Measurements from ENCODE around the gene MMAA.
"Not testable (repeated sequence)": the region's sequence is repeated elsewhere in the genome, so short reads cannot be mapped to it uniquely, and the experiment has no call there.

Gene MMAA

DNA sequence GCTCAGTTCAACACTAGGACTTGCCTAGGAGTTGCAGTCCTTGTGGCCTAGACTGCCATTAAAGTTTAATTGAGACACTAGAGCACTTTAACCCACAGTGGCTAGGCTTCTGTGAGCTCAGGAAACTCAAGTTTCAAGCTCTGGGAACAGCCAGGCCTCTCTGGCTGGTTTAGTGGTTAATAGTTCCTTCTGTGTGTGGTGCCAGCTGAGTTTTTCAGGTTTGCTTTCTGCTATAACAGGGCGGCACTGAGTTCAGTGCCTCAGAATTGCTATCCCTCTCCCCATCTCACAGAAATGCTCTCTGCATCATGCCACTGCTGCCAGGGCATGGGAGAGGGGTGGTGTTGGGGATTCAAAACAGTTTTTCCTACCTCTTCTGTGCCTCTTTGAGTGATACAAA is 15.9 kb downstream of the MMAA start:
- DNase-seq (ENCODE audit: low spot score): no peak

- no peak for DNase-seq (ENCODE audit: low spot score)
These were observed 16.4 kb downstream of the MMAA start for GRCh38 chr4:145635630-145636029.

GRCh38 chr4:145639186-145639698 is 20.1 kb downstream of the MMAA start:
- no peak for DNase-seq (ENCODE audit: low spot score)

GRCh38 chr4:145640236-145640635 is 21.1 kb downstream of the MMAA start:
- DNase-seq (ENCODE audit: low spot score): not testable (repeated sequence)

DNA sequence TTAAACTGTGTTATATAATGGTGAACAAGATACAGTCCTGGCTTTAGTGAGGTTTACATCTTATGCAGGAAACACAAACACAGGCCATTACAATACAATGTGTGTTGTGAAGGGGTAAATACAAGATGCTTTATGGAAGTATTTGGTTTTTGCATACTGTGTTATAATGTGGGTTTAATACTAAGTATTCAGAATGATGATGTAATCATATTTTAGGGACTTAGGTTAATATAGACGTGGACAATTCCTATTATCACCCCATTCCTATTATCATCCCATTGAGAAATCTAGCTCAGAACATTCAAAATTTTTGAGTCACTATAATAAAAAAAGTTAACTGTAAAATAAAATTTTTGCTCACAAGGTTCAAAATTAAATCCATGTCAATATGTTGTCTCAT is 24.1 kb downstream of the MMAA start:
- no peak for DNase-seq (ENCODE audit: low spot score)

- no peak for DNase-seq (ENCODE audit: low spot score)
These were observed 25.5 kb downstream of the MMAA start for GRCh38 chr4:145644699-145645098.

DNA sequence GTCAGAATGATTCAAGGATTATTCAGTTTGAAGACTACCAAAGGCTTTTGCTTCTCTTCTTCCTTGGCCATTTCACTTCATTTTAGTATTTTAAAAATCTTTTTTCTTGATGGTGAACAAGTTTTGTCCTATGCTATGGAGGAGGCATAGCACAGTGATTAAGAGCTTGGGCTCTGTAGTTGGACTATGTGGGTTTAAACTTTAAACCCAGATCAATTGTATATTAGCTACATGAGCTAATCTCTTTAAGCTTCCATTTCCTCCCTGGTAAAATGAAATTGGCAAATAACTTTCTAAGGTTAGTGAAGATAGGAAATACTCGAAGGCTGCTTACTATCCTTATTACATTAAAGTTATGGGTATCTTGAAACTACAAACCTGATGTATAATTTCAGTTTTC is 37.0 kb downstream of the MMAA start:
- no peak for DNase-seq (ENCODE audit: low spot score)

DNA sequence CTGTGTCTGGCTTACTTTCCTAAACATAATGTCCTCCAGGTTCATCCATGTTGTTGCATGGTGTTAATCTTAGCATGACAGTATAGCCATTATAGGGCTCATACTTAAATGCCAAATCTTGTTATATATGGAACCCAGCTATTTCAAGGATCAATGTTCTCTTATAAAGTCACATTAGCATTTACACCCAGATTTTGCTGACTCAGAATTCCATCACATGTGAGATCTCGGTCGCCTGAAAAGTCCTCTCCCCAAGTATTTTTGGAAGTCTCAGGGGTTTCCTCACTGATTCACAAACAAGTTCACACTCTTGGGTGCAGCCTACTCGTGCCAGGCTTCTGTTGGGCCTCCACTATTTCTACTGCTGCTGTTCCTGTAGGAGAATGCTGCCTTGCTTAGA is 40.9 kb downstream of the MMAA start:
- no peak for DNase-seq (ENCODE audit: low spot score)

DNA sequence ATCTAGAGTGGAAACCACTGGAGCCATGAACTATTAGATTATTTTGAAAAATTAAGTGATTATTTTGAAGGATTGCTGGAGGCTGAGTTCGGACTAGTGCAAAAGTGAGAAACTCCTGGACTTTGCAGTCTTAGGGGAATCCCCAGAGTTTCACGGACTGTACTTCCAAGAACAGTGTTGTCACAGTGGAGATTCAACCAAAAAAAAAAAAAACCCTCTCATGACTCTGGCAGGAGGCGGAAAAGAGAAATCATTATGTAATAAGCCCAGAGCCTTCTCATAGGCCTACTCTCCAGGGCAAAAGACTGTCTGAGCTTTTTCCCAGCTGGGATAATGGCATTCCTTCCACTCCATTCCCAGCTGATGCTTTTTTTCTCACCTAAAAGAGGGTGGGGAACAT is 44.0 kb downstream of the MMAA start:
- no peak for DNase-seq (ENCODE audit: low spot score)

DNA sequence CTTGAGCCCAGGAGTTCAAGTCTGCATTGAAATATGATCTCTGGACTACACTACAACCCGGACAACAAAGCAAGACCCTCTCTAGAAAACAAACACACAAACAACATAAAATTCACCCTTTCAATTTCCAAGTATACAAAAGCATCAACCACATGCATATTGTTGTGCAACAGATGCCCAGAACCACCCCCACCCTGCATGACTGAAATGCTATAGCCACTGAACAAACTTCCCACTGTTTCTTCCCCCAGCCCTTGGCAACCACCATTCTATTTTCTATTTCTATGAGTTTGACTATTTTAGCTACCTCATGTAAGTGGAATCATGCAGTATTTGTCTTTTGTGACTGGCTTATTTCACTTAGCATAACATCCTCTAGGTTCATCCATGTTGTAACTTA is 46.6 kb downstream of the MMAA start:
- DNase-seq (ENCODE audit: low spot score): no peak

DNA sequence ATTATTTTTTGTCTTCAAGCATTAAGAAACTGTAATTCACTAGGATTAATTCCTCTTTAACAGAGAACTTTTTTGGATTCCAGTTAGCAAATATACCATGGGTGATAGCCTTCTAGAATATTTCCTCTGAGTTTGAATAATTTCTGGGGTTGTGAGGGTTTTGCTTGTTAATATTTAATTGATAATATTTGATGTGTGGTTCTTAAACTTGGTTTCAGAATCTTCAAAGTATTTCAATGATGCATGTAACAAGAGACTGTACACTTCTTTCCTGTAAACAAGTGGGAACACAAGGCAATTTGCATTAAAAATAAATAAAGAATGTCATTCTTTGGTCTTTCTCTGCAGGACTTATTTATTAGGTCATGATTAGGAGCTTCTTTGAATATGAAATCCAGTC is 51.2 kb downstream of the MMAA start:
- no peak for DNase-seq (ENCODE audit: low spot score)

DNA sequence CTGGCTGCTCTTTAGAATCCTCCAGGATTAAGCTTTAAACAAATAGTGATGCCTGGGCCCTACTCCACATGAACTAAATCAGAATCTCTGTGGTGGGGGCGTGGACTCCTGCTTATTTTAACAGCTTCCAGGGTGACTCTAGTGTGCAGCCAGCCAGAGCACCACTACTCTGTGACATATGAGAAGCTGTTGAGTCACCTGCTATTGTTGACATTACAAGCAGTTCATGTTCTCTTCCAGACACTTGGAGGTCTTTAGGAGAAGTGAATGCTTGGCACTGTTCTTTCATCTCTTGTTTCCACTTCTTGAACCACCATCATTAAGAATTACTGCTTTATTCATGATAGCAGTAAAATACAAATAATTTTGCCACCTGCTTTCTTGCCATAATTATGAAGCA is 60.3 kb downstream of the MMAA start:
- DNase-seq (ENCODE audit: low spot score): no peak

DNA sequence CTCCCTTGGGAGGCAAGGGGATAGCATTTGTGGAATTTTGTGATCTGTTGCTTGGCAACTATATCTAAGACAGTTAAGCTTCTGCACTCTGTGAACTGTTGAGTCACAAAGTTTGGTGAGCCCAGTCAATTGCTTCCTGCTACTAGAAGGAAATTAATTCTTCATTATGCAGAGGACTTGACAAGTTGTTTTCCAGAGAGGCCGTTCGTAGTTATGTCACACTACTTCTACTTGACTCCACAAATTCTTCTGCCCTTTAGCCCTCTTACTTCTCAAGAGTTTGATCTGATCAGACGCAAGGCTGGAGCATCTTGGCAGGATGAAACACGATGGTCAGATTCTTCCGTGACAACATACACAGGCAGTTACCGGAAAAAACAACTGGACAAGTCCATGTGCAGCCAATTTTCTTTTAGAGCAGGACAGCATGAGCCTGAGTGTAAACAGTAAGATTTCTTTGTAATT is 60.8 kb downstream of the MMAA start, which contains the start of gene C4orf51:
TSS of gene C4orf51 (plus strand) at position 156 of the 465 bp plus-strand sequence. CDS start at position 214, 58 bp downstream.
- no peak for DNase-seq (ENCODE audit: low spot score)

- DNase-seq (ENCODE audit: low spot score): no peak
These were observed 61.7 kb downstream of the MMAA start for GRCh38 chr4:145680902-145681301.

DNA sequence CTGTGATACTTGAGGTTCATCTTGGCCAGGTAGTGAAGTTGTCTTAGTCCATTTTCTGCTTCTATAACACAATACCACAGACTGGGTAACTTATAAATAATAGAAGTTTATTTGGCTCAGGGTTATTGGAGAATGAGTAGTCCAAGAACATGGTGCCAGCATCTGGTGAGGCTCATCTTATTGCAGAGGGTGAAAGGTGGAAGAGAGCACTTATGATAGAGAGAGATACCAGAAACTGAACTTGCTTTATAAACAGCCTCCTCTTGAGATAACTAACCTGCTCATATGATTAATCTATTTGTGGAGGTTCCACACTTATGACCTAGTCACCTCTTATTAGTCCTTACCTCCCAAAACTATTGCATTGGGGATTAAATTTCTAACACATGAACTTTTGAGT is 62.3 kb downstream of the MMAA start:
- DNase-seq (ENCODE audit: low spot score): no peak

DNA sequence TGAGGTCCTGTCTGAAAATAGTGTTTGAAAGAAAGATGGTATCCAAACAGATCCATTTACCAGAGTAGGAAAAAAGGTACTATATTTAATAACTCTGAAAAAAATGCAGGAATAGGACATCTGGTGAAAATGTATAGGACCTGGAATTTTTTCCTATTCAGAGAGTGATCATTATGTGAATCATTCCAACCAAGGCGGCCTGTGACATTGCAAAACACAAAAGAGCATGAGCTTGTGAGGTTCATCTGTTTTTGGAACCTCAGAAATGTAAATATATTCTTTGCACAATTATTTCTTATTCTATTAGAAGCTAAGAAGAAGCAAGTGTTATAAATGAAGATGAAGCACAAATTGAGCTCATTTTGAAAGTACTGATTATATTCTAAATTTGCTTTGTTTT is 62.8 kb downstream of the MMAA start:
- no peak for DNase-seq (ENCODE audit: low spot score)

- DNase-seq (ENCODE audit: low spot score): no peak
These were observed 67.8 kb downstream of the MMAA start for GRCh38 chr4:145686991-145687390.

DNA sequence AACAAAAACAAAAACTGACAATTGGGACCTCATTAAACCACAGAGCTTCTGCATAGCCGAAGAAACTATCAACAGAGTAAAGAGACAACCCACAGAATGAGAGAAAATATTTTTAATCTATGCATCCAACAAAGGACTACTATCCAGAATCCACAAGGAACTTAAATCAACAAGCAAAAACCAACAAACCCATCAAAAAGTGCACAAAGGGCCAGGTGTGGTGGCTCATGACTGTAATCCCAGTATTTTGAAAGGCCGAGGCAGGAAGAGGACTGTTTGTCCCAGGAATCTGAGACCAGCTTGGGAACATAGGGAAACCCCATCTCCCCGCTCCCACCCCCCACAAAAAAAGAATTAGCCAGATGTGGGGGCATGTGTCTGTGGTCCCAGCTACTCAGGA is 71.4 kb downstream of the MMAA start:
- DNase-seq (ENCODE audit: low spot score): no peak

GRCh38 chr4:145691416-145691815 is 72.2 kb downstream of the MMAA start:
- not testable (repeated sequence) for DNase-seq (ENCODE audit: low spot score)

GRCh38 chr4:145694929-145695328 is 75.7 kb downstream of the MMAA start:
- DNase-seq (ENCODE audit: low spot score): no peak

DNA sequence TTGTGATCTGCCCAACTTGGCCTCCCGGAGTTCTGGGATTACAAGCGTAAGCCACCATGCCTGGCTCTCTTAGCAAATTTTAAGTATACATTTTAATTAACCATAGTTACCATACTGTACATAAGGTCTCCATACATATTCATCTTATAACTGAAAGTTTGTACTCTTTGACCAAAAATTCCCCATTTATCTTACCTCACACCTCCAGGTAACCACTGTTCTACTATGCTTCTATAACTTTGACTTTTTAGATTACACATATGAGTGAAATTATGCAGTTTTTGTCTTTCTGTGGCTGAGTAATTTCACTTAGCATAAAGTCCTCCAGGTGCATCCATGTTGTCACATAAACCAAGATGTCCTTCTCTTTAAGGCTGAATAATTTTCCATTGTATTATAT is 78.1 kb downstream of the MMAA start:
- DNase-seq (ENCODE audit: low spot score): no peak

DNA sequence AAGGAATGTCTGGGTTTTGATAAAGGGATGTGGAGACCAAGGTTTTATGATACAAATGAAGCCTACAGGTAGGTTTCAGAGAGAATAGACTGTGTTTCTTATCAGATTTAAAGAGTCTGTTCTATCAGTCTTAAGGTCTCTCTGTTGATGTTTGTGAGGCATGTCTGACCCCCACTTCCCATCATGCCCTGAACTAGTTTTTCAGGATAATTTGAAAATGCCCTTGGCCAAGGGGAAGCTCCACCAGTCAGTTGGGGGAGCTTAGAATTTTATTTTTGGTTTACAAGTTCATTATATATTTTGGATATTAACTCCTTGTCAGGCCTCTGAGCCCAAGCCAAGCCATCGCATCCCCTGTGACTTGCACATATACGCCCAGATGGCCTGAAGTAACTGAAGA is 79.3 kb downstream of the MMAA start:
- no peak for DNase-seq (ENCODE audit: low spot score)

DNA sequence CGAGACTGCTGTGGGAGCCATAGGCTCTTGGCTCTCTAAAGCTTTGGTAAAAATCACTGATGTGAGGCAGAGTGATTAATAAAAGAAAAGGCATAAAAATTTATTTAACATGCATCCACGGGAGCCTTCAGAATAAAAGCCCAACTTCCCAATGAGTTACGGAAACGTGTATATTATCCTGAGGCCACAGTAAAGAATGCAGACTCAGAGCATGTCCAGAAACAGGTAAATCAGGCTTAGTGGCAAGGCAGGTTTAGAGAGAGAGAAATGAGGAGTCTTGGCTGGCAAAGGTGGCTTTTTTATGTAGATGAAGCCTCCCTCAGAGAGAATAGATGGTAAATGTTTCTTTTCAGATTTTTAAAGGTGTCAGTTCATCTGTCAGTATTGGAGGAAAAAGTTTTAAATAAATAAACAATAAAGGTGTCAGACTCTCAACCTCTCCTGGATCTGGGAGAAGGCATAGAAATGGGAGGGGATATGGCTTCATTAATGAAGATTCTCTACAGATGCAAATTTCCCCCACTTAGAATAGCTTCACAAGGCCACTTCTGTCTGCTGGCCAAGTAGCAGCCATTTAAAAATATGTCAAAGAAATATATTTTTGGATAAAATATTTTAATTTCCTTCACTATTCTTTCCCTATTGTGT is 84.8 kb downstream of the MMAA start:
- no peak for DNase-seq (ENCODE audit: low spot score)

DNA sequence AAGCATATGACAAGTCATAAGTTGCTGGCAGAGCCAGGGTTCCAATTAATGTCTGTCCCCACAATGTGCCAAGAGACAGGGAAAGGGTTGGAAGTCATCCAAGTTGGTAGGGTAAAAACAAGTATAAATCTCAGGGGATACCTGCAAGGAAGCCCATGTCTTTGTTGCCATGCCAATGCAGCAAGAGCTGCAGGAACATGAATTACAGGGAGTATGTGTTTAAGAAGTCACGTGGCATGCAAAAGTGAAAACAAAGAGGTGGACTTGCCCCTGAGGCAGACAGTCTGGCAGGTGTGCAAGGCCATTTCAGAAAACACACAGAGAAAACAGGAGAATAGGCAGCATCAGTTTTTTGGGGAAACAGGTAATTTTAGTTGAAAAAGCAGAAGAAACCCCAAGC is 90.2 kb downstream of the MMAA start:
- no peak for DNase-seq (ENCODE audit: low spot score)
